Measurements from ENCODE around the gene CDH15.
"Not testable (repeated sequence)": the region's sequence is repeated elsewhere in the genome, so short reads cannot be mapped to it uniquely, and the experiment has no call there.

CDH15 gene

DNA sequence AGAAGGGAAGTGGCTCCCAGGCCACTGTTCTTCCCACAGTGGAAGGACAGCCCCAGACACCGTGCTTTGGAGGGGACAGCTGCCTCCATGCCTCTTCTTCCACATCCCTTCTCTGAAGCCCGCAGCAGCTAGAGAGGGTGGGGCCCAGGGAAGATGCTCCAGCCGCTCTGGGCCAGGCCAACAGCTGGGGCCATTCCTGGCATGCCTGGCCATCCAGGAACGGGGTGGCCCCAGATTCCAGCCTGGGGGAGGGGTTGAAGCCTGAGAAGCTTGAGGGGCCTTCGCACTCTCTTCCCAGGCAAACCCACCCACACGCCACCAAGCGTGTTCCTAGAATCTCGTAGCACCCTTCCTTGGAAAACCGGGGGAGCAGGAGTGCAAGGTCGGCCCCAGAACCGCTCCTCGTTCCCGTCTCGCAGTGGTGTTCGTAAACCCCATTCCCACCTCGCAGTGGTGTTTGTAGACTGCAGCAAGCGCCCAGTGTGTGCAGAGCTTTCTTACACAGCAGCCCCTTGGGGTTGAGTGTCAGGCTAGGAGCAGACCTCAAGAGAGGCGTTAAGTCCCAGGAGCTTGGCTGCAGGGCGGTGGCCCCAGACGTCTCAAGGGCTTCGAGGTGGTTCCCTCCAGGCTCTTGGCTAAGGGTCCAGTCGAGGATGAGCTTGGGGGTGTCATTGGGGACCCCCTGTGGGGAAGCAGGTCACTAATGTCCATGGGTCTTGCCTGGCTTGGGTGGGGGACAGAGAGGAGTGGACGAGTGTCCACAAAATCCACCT lies 2.7 kb downstream of the CDH15 start:
- no peak for DNase-seq

DNA sequence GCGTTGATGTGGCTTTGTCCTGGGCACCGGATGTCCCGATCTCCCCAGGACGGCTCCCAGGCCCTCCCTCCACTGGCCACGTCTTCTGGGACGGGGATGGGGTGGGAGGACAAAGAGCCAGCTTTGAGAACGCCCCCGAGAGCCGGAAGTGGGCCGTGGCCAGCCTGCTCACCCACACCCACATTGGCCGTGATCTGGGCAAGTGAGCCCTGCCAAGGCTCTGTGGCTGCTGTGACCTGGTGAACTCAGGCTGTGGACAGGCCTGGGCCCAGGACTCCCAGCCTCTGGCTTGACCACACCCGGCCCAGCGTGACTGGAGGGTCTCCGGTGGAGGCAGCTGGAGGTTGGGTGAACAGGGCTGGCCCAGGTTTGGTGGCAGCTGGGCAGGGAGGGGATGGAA lies 3.3 kb downstream of the CDH15 start:
- DNase-seq: no peak

- DNase-seq: no peak
These were observed 4.0 kb downstream of the CDH15 start for GRCh38 chr16:89175280-89176146.

DNA sequence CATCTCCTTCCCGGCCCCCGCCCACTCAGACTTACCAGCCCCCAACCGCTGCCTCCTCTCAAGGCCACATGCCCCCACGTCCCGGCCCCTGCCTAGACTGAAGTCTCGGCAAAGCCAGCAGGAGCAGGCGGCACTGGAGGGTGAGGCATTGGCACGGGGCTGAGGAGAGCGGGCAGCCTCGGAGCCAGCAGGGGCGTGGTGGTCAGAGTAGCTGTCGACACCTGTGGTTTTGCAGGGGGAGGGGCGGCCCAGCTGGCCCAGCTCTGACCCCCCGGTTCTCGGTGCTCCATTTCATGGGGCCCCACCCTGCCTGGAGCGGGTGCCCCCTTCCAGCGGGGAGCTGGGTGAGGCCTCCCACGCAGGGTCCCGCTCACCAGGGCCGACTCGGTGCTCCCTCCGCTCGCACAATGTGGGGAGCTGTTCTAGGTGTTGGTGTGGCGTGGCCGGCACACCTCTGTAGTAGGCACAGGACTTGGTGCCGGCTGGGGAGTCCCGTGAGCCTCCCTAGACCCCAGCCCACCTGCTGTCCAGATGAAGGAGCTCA lies 4.7 kb downstream of the CDH15 start:
- no peak for DNase-seq

DNA sequence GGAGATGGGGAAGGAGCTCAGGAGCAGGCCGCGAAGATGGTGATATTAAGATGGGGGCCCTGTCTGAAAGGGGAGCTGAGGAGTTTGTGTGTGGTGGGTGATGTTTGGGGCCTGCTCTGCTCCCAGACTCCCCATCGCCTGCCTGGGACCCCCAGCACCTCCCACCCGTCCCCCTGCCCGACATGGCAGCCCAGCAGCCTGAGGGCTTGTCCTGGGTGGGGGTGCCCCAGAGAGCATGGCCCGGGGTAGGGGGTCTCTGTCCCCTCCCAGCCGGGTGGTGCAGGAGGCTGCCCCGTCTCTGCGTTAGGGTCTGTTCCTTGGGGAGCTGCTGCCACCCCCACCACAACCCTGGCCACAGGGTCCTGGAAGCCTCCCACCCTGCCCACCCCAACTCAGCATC lies 5.2 kb downstream of the CDH15 start:
- DNase-seq: no peak

DNA sequence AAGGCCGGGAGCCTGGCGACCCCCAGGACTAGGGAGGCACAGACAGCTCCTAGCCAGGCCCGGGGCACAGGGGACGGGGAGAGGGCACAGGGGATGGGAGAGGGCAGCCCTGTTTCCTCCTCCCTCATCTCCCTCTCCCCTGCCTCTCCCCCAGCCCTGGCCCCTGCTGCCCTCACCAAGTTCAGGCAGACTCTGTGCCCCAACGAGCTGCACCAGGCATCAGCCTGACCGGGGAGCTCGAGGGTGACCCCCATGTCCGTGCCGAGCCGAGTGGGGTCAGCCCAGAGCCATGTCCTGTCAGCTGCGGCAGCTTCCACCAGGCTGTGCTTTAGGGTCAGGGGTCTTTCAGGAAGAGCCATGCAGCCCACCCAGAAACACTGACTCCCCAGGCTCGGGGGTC lies 6.0 kb downstream of the CDH15 start:
- no peak for DNase-seq

DNA sequence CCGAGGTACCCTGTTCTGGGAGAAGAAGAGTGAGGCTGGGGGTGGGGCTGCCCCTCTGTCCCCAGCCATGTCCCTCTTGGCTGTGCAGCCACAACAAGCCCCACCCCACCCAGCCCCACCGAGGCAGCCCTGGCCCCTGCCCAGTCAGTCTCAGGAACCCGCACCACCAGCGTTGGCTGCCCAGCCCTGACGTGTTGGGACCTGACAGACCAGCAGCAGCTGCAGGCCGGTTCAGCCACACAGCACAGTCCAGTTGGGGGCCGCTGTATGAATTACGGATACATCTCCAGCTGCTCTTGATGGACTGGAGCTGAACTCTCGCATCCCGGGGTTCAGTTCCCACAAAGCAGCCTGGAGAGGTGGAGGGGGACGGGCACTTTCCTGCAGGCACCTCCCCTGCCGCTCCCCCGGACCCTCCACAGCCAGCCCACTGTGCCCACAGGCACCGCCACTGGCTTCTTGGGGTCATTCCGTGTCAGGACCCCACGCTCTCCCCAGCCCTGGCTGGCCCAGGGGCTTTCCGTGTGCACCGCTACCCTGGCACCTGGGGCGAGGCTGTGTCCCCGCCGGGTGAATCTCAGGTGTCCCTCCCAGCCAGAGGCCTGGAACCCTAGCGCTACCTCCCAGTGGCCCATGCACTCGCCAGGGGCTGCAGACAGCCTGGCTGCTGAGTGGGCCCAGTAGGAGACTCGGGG lies 7.1 kb downstream of the CDH15 start:
- no peak for DNase-seq

DNA sequence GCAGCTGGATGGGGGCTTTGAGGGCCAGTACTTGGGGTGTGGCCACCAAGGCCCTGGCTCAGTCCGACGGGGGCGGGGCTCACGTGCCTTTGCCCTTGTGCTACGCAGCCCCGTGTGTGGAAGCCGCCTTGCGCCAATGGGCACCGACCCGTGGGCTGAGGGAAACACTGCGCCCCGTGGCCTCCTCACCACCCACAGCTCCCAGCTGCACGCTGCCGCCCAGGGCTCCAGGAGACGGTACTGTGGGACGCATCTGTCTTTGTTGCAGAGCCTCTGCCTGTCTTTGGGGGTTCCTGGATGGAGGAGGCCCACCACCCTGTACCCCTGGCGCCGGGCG lies 7.6 kb downstream of the CDH15 start:
- no peak for DNase-seq

GRCh38 chr16:89179656-89180315 lies 8.2 kb downstream of the CDH15 start:
- DNase-seq: no peak

GRCh38 chr16:89183463-89183862 lies 11.9 kb downstream of the CDH15 start:
- no peak for DNase-seq

GRCh38 chr16:89183975-89184676 lies 12.6 kb downstream of the CDH15 start:
- DNase-seq: no peak

DNA sequence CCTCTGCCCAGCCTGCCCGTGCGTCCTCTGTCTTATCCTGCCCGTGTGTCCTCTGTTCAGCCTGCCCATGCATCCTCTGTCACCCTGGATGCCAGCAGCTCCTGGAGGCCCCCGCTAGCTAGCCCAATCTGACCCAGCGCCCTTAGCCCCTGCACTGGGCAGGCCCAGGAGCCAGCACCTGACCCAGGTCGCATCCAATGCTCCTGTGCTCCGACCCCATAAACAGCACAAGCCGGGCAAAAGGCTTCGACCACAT lies 13.1 kb downstream of the CDH15 start:
- DNase-seq: no peak

DNA sequence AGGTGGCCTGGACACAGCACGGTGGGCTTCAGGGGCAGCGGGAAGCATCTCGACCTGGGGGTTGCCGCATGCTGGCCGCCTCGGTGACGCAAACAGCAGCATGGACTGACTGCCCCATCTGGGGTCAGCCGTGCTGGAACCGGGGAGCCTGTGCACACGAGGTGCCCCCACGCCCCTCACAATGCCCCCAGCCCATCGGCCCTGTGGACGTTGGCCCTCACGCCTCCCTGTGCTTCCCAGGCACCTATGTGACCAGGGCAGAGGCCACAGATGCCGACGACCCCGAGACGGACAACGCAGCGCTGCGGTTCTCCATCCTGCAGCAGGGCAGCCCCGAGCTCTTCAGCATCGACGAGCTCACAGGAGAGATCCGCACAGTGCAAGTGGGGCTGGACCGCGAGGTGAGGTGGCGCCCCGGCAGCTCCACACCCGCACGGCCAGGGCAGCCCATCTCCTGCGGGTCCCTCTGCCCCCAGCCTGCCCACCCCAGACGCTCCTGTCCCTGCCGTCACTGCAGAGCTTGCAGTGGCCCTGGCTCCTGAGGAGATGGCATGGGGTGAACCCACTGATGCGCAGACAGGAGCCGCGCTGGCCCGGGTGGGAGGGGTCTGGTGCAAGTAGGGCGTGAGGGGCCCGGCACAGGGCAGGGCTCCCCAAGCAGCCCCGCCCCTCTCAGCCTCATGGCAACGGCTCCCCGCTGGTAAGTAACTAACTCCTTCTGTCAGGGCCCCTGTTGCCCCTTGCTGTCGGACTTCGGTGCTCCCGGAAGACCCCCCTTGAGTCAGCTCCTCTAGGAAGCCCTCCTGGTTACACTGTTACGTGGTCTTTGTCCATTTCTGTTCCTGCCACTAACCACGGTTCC lies 13.6 kb downstream of the CDH15 start:
- DNase-seq: no peak

DNA sequence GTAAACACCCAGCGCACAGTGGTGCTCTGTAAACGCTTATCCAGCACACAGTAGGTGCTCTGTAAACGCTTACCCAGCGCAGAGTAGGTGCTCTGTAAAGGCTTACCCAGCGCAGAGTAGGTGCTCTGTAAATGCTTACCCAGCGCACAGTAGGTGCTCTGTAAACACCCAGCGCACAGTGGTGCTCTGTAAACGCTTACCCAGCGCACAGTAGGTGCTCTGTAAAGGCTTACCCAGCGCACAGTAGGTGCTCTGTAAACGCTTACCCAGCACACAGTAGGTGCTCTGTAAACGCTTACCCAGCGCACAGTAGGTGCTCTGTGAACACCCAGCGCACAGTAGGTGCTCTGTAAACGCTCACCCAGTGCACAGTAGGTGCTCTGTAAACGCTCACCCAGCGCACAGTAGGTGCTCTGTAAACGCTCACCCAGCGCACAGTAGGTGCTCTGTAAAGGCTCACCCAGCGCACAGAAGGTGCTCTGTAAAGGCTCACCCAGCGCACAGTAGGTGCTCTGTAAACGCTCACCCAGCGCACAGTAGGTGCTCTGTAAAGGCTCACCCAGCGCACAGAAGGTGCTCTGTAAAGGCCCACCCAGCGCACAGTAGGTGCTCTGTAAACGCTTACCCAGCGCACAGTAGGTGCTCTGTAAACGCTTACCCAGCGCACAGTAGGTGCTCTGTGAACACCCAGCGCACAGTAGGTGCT lies 14.5 kb downstream of the CDH15 start:
- not testable (repeated sequence) for DNase-seq

- DNase-seq: not testable (repeated sequence)
These were observed 15.1 kb downstream of the CDH15 start for GRCh38 chr16:89186593-89187031.

DNA sequence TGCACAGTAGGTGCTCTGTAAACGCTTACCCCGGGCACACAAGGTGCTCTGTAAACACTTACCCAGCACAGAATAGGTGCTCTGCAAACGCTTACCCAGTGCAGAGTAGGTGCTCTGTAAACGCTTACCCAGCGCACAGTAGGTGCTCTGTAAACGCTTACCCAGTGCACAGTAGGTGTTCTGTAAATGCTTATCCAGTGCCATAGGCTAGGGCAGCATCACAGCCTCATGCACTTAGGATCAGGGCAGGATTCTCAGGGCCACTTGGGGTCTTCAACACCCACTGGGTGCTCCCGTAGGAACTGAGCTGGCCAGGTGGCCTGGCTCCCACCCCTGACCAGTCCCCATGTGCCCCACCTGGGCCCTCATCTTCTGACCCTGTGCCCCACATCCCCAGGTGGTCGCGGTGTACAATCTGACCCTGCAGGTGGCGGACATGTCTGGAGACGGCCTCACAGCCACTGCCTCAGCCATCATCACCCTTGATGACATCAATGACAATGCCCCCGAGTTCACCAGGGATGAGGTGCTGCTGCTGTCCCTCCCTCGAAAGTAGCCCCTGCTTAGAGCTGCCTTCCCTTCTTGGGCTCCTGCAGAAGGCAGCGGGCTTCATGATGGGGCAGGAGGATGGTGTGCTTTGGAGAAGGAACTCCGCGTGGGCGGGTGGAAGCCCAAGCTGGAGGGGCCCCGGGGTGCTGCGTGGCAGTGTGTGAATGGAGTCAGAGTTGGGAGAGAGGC lies 15.7 kb downstream of the CDH15 start:
- no peak for DNase-seq

DNA sequence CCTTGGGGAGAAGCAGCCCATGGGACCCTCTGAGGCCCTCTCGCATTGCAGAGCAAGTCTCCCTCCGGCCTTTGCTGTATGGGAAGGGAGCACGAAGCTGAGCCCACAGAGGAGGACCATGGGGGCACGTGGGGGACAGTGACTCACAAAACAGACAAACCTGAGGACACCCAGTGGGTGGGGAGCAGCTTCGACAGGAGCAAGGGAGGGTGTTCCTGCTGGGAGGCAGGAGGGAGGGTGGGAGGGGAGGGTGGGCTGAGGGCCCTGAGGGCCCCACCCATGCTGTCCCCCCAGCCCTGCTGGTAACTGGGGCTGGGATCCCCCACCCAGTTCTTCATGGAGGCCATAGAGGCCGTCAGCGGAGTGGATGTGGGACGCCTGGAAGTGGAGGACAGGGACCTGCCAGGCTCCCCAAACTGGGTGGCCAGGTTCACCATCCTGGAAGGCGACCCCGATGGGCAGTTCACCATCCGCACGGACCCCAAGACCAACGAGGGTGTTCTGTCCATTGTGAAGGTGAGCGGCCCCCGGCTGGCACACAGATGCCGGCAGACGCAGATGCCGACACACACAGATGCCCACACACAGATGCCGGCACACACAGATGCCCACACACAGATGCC lies 16.3 kb downstream of the CDH15 start:
- no peak for DNase-seq

GRCh38 chr16:89188471-89189357 lies 17.2 kb downstream of the CDH15 start:
- not testable (repeated sequence) for DNase-seq
